Embryonic facial prominence (tissue), 1 donor: ENCODE measurements around the gene NCK2.

Experiments used
- DNase-seq: peaks from one replicate; pipeline ENCODE4 v3.0.0-alpha.2; 2016; ENCODE audit errors: extremely low spot score

Gene NCK2

DNA sequence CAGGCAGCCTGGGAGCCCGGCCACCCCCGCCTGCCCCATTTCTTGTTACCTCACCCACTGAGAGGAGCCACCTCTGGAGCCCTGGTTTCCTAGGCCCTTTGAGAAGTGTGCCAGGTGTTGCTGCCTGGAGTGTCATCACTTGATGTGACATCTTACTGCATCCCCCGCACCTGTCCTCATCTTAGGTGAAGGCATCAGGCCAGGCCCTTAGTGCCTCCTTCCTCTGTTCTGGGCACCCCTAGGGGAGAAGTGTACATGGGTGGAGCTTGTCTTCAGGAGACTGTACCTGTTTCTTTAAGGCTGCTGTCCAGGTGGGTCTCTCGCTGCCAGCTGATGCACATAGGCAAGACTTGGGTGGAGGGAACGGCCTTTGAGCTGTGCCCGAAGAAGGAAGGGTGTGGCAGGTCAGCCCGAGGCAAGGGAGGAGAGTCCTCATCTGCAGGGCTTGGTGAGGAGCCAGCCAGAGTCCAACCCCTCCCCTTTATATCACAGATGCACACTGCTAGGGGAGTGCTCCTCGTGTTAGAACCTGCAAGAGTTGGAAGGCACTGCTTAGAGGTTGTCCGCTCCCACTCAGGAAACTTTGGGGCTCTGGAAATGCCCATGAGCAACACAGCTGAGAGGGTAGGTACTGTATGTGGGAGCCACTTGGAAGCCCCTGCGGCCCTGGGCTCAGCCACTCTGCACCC, 45.9 kb downstream of the NCK2 start:
- no peak for DNase-seq

DNA sequence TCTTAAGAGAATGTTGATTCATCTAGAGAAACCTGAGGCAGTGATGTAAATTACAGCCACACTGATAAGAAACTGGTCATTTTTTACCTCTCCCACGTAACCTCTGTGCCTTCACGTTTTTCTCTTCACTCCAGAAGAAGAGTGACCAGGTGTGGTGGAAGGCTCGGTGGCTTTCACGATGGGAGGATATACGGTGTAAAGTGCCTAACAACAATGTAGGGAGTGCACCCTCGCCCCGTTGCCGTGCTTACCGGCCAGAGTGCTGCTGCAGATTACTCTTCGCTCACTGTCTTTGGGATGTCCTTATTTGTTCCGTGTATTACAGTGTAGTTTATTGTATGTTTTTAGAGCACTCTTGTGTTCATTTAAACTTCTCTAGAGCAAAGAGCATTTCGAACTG, 46.5 kb downstream of the NCK2 start:
- DNase-seq: no peak

DNA sequence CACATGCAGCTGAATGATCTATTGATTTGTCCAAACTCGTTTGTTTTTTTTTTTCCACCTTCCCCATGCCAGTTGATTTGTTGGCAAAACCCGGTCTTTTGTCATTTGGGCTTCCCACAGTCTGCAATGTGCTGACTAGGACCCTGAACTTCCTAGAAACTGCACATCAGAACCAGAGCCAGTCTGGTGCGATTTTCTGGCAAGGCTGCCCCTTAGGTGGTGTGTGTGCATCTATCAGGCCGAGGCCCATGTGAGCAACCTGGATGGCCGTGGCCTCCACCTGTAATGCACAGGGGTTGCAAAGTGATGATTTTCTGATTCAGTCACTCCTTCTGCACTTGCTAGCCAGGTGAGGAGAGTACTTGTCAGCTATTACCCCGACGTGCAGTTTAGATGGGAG, 47.8 kb downstream of the NCK2 start:
- no peak for DNase-seq

DNA sequence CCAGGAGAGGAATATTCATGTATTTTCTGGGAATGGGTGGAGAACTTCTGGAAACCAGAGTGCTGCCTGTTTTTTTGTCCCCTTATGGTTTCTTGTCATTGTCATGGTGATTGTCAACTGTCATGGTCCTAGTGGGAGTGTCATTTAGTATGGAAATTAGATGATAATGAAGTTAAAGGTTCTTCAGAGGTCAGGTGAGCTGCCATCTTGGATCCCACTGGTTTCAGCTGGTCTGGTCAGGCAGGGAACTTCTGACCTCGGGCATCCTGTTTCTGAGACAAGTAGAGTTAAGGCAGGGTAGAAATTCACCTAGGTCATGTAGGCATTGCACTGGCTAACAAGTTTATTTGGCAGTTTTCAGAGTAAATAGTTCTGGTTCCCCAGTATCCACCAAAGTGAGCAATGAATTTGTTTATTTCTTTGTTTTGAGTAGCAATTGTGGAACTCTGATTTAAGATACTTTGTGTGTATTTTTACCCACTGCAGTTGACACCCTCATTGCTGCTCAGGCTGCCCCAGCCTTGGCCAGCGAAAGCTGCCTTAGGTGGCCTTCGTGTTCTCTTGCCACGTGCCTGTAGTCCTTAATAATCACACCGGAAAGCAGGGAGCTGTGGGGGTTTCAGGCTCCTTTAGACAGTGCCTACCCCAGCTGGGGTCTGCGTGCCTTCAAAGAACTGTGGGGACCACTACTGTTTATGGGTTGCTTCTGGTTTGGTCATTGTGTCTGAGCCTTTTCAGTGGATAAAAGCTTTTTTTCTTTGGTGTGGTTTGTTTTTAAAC, 48.7 kb downstream of the NCK2 start:
- no peak for DNase-seq

DNA sequence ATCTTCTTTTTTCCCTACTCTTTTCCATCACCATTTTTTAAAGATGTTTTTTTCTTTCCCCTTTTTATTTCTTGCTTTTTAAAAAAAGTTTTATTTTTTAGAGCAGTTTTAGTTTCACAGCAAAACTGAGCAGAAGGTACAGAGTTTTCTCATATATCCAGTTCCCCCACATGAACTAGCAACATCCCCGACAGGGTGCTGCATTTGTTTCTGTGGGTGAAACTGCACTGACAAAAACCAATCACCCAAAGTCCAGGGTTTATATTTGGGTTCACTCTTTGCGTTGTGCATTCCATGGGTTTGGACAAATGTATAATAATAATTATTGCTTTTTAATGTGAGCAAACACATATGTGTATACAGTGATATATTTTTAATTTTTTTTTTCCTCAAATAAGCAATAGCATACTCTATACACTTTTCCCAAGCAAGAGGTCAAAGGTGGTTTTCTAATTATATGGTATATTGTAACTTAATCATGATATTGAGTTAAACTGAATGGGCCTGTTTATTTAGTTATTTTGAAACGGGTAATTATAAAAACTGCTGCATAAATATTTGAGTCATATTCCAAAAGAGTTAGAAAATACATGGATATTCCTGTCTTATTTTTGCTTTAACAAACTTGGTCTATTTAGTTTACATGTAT, 50.3 kb downstream of the NCK2 start:
- DNase-seq: no peak

DNA sequence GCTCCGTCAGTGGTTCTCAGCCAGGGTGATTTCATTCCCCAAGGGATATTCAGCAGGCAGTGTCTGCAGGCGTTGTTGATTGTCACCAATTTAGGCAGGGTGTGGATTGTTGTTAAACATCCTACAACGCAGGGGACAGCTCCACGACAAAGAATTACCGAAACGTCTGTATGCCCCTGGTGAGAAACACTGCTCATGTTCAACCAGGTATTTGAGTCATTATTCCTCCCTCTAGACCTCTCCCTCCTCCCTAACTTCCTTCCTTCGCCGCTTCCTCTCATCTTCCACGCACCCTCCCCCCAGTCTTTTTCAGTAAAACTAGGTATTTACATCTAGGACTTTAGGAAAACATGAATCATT, 50.8 kb downstream of the NCK2 start:
- no peak for DNase-seq

DNA sequence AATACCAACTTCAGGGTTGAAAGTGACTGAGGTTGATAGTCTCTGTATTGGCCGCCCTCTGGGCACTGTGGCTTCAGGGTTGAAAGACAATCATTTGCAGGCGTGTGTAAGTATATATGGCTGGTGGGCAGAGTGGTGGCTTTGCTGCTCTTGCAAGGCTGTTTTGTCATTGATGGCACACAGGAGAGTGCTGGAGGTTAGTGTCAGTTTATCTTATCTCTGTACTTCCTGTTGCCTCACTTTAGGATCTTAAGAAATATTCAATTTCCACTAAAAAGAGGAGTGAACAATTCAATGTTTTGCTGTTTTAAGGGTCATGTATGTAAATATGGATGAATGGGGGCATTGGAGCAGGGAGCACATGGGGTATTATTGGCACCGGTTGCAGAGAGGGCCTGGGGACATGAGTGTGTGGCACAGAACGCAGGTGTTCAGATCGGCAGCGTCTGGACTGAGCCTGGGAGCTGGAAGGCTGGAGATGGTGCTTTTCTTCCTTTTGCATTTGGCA, 51.5 kb downstream of the NCK2 start:
- DNase-seq: no peak

DNA sequence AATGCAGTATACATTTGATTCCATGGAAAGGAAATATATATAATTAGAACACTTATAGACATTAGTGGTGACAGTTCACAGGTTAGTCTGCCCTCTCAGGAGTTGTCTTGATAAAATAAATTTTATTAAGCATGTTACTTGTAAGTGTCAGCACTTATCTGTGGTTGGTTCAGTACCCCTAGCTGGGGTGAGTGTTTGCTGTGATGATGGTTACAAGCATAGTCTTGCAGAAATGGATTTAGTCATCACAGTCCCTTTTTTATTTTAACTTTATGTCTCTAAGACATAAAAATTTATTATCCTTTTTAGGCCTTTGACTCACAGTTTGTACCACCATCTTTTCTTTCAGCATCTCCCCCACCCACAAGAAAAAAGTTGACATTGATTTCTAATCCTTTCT, 52.1 kb downstream of the NCK2 start:
- DNase-seq: no peak

DNA sequence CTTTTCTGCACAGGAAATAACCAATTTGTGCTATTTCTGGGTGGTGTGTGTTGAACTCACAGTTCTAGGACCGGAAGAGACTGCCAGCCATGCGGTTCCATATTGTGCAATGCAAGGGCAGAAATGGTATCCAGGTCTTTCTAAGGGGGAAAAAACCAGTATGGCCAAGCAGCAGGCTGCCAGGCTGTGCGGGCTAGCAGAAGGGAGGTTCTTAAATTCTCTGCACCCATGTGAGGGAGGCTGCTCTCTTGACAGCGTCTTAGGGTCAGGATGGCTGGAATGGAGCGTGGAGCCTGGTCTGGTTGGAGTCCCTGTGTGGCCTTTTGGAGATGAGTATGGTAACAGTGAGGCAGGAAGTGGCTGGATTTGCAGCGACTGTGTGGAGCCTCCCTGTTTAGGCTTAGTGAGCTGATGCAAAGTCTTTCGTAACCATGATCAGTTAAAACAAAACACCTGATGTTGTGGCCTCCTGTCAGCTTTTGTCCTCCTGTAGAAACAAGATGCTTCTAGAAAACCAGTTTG, 52.6 kb downstream of the NCK2 start:
- DNase-seq: no peak

DNA sequence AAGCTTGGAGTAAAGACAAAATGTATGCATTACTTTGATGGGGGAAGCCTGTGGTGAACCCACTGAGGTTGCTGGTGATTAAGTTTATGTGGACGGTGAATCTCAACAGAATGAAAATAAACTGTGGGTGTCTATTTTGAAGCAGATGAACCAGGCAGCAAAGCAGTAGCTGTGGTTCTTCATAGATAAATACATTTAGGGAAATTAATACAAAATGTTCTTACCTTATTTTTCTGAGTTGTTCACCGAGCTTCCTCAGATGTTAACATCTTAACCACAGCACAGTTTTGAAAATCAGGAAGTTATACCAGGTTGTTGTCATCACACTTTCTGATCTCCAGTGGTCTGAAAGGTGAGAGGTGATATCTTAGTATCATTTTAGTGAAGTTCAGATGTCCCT, 53.9 kb downstream of the NCK2 start:
- no peak for DNase-seq

DNA sequence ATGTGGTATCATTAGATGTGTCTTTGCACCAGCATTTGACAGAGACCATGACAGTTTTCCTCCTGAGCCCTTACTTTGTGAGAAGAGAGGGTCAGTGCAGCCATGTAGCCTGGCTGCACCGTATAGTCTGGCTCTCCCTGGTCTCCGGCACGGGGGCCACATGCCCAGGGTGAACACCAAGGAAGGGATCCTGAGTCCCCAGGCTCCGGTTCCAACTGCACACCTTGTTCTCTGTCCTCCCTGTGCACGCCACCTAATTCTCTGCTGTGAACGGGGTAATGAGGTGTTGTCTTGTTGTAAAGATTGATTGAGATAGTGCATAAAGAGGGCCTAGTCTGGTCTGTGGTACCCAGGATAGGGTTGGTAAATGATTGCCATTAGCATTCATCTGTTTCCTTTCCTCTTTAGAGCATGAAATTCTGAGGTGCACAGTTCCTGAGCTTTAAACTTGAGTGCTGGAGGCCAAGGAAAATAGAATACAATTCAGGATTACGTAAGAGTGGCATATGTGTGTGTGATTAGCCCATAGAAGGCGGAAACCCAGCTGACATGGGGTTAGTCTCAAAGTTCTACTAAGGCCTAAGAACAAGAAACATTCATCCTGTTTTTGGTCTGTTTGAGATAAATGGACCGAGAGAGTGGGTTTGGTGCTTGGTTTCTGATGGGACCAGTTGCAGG, 55.5 kb downstream of the NCK2 start:
- DNase-seq: no peak

DNA sequence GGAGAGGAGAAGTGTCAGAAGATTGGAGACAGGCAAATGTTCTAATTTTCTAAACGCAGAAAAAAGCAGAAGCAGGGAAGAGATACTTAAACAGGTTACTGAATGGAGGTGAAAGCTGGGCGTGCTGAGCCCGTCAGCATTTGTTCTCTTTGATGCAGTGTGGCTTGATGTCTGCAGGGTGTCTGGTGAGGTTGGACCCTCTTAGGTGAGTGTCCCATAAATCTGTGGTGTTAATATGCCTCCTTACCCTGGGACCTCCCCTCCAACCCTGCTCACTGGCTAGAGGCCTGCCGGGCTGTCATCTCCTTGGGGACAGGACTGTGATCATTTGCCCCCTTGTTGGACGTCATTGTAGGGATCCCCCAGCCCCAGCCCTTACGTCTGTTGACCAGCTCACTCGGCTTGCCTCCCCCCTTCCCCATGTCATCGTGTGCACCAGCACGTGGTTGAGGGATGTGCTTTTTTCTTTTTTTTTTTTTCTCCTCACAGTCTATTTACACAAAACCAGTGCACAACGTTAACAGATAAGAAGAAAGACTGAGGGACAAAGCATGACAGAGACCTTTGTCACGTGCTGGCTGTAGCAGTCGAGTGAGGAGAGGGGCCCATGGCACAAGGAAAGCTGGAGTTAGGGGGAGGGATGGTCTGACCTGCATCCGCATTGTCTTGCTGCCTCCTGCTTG, 56.4 kb downstream of the NCK2 start:
- DNase-seq: no peak

DNA sequence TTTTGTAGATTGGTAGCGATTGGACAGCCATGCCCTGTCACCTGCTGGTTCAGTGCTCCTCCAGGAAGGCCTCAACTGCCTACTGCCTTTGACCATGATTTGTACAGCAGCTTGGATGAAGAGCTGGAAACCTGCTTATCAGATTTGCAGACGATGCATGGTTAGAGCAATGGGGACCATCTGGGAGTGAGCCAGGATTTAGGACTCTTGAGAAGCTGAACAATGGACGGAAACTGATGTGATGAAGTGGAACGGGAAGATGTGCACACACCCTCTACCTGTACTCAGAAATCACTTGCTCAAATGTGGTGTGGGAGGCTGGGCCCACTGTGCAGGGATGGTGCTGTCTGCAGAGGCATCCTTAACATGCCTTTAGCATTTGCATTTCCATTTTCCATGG, 57.2 kb downstream of the NCK2 start:
- no peak for DNase-seq

DNA sequence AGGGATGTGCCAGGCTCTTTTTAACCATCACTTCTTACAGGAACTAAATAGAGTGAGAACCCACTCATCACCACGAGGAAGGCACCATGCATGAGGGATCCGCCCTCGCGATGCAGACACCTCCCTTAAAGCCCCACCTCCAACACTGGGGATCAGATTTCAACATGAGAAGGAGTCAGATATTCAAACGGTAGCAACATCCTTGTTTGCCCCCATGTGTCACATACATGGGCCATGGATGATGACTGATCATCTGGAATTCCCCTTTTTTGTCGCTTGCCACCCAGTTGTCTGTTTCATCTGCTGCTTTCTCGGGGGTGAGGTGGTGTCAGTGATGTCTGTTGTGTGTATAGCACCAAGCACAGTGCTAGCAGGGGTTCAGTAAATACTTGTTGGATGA, 57.9 kb downstream of the NCK2 start:
- no peak for DNase-seq

DNA sequence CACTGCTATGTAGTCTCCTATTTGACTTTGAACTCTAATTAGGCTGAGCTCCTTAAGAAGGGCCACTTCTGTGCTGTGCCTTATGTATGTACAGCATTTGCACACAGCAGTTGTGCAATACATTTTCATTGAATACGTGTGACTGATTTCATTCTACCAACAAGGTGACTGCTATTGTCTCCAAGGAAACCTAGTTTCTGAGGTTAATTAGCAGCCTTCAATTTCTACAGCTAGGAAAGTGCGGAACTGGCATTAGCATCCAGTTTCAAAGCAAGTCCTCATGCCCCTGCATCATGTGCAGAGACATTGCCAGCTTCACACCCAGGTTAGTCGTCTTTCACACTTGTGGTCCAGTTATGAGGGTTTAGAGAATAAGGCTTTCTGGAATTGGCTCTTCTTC, 58.6 kb downstream of the NCK2 start:
- no peak for DNase-seq

DNA sequence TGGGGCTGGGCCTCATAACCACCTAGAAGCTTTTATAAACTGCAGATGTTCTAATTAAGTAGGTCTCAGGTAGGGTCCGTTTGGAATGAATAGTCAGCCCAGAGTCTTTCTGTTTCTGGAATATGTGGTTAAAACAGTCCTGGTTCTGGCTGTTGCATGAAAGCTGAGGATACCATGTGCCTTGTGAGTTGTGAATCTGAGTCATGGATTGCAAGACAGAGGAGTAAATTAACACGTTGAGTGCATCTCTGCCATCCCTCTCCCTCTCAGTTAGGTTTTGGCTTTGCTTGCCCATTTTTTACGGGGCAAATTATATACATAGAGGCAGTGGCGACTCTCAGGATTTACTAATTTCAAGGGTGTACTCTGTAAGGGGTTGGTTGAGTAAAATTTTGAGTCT, 59.1 kb downstream of the NCK2 start:
- DNase-seq: no peak

DNA sequence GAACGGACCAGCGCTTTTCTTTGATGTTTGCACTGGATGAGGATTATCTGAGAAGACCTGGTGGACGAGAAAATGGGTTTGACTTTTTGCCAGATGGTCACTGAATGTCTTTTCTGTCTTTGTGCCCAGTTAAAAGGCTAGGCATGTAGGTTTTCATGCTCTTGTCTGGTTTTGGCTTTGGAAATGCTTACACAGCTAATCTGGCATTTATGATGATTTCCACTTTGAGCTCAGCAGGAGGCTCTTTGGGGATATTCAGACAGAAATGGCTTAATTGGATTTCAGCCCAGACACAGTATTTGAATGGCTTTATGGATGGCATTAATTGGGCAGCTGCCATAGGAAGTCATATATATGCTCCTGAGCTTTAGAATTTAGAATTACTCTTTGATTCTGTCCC, 59.6 kb downstream of the NCK2 start:
- no peak for DNase-seq

DNA sequence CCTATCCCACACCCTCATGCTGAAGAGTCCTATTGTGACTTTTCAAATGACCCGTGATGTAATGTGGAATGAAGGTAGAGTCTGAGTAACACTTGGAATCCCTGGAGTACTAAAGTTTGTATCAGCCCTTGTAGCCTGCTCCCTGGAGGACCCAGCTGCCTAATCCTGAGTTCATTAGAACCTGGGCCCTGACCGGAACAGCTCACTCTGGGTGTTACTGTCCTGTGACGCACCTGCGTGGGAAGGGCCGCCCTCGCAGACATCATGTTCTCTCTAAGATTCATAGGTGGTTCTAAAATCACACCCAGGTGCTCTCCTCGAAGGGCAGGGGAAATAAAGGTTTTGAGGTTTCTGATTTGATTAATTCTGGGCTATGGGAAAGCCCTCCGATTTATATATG, 62.3 kb downstream of the NCK2 start:
- no peak for DNase-seq

DNA sequence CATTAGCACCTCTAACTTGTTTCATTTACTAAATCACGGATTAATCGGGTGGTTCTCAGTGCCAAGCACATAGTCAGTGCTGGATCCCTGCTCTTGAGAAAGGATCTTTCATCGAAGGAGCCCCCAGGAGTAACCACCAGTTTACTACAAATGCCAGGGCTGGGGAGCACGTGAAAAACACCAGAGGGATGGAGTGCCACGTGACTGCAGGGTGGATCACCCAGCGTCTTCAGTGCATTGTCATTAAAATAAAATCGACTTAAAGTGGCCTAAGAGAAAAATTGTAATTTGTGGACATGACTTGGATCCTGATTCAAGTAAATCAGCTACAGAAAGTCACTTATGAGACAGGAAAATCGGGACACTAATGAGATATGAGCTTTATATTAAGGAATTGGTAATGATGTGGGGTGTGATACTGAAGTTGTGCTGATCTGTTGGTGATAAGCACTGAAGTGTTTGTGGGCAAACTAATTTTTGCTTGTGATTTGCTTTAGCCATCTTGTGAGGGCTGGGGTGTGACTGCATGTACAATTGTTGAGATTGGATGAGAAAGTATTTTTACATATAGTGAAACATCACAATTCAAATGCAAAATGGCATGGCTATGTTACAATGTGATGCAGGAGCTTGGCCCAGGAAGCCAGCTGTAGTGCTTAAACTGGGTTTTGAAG, 63.8 kb downstream of the NCK2 start:
- no peak for DNase-seq

DNA sequence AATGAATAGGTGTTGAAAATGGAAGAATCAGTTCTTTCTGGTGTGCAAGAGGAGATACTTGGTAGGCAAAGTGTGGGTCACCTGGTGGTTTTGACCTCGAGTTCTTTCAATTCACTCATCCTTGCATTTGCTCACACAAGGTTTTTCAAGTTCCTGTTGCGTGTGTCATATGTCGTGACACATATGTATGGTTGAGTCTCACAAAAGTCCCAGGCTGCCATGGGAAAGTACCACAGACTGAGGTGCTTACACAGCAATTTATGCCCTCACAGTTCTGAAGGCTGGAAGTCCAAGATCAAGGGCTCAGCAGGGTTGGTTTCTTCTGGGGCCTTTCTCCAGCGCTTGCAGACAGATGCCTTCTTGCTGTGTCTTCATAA, 64.4 kb downstream of the NCK2 start:
- DNase-seq: no peak

DNA sequence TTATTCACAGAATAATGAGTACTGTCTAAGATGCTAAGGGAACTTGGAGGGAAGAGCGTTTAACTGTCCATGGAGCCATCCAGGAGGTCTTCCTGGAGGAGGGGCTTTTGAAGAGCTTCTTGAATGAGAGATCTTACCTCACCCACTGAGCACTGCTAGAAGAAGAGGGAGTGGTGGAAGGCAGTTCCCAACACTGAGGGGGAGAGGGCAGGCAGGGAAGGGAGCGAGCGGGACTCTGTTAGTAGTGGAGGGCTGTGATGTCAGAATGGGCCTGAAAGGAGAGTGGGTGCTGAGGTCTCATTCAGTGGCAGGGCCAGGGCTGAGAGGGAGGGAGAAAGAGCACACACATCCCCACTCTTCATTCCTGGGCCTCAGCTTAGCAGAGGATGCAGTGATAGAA, 65.0 kb downstream of the NCK2 start:
- DNase-seq: no peak
